Stimulated activated CD4-positive, alpha-beta T cell treated with anti-CD3 and anti-CD28 coated beads, Interleukin-1b, Interleukin-23, amount 100 ng/mL, for 1 hour (primary cell): ENCODE data around the gene MED29.

Source experiments
- DNase-seq, 2 donors: peaks; one replicate each; pipeline ENCODE4 v3.0.0-alpha.2; 2020; ENCODE audit warnings: low read depth in 2 of 2

The MED29 gene

GRCh38 chr19:39398297-39398864, 7.2 kb downstream of the MED29 start:
- DNase-seq: peak in 1 of 2 donors; percentile 23

GRCh38 chr19:39399668-39400050, 8.5 kb downstream of the MED29 start:
- DNase-seq: no peak

GRCh38 chr19:39400061-39400460, 8.9 kb downstream of the MED29 start:
- no peak for DNase-seq

- DNase-seq: no peak
Measured at GRCh38 chr19:39401070-39401548, 9.9 kb downstream of the MED29 start.

- peak in 1 of 2 donors; percentile 73 for DNase-seq
Measured at GRCh38 chr19:39401549-39402345, 10.6 kb downstream of the MED29 start.

GRCh38 chr19:39402346-39403300, 11.4 kb downstream of the MED29 start:
- DNase-seq: peak; percentile 72 to 78

- DNase-seq: peak; percentile 94
Measured at GRCh38 chr19:39403331-39404312, 12.4 kb downstream of the MED29 start.

GRCh38 chr19:39405261-39405957, 14.2 kb downstream of the MED29 start:
- no peak for DNase-seq

GRCh38 chr19:39405958-39406655, 14.9 kb downstream of the MED29 start:
- DNase-seq: peak; percentile 76 to 91

- peak; percentile 81 to 87 for DNase-seq
Measured at GRCh38 chr19:39406656-39407409, 15.7 kb downstream of the MED29 start, which contains the start of gene ZFP36. Gene ZFP36, plus strand, starts transcription at chr19:39406847. Its CDS starts 58 bp downstream, at chr19:39406905.

- DNase-seq: no peak
Measured at GRCh38 chr19:39407410-39407659, 16.2 kb downstream of the MED29 start.

GRCh38 chr19:39407660-39408391, 16.6 kb downstream of the MED29 start:
- DNase-seq: peak in 1 of 2 donors; percentile 37

- DNase-seq: peak in 1 of 2 donors; percentile 19
Measured at GRCh38 chr19:39408392-39409207, 17.4 kb downstream of the MED29 start.

GRCh38 chr19:39409208-39410016, 18.2 kb downstream of the MED29 start:
- DNase-seq: peak; percentile 58 to 88

- peak in 1 of 2 donors; percentile 66 for DNase-seq
Measured at GRCh38 chr19:39410017-39410830, 19.0 kb downstream of the MED29 start.

- no peak for DNase-seq
Measured at GRCh38 chr19:39410831-39411080, 19.6 kb downstream of the MED29 start.
